DMS79 treated with DMSO at 0.1 percent for 48 hours (cell line): ENCODE results near the gene NRG2.

ENCODE experiments used
- DNase-seq: peaks from one replicate; lab custom pipeline; 2025; lab: John Stamatoyannopoulos, UW

NRG2 gene

DNA sequence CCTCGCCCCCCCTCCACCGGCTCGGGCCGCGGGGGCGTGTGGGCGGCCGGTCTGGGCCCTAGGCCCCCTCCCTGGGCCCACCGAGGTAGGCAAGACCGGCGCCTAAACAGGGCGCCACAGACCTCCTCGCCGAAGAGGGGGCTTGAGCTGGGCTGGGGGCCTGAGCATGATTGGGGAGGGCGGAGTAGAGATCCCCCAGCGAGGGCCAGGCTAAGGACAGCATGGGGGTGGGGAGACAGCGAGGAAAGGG is 138.6 kb downstream of the NRG2 start:
- DNase-seq: no peak

DNA sequence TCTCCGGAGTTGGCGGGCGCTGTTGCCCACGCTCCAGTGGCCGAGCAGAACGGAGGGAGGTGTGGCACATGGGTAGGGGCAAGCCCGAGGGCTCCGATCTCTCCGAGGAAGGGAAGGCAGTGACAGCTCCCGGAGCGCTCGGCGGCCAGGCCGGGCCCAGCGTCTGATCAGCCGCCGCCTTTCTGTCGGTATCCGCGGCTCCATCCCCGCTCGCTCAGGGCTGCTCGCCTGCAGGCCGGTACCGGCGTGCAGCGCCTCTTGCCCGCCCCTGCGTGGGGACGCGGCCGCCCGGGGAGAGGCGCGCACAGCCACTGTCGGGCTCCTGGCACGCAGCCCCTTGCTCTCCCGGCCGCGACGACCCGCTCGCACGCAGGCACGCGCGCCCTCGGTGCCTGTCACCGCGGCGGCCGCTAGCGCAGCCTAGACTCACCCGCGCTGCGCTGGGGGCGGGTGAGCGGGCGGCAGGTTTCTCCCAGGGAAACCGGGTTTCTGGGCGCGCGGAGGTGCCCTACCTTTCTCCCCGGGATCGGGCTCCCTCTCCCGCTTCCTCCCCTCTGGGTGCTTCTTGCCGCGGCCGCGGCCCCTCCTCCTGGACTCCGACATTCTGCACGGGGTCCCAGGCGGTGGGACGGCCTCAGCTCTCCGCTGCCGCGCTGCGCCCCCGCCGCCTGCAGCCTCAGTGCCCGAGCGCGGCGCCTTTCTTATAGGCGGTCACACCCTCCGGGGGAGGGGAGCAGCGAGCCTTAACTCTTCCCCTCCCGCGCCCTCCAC is 139.1 kb downstream of the NRG2 start:
- no peak for DNase-seq

DNA sequence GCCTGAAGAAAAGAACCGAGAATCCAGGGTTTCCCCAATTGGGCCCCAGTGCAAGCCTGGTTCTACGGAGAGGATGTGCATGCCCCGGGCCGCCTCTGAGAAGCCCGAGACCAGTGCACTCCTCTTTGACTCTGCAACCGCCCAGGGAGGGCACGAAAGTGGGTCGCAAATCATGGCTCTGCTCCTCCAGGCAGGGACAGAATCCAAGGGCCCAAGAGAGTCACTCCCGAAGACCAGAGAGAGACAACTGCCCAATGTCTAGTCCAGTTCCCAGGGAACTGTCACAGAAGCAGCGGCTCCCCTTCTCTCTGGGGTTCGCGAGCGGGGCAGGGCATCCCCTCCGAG is 139.7 kb downstream of the NRG2 start:
- no peak for DNase-seq

DNA sequence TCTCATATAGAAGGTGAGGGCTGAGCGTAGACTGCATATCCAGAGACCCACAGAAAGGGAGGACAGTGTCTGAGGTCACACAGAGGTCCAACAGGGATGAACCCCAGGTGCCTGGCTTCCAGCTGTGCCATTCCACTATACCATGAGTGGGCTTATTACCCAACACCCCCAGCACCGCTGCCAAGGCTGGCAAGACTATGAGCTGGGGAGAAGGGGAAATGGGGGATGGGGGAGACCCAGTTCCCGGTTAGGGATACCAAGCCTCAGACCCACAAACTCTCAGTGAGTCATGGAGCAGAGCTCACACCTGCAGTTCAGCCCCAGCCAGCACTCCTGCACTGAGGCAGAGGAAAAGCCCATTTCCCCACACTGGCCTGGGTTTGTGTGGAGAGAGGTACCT is 141.1 kb downstream of the NRG2 start:
- DNase-seq: no peak

DNA sequence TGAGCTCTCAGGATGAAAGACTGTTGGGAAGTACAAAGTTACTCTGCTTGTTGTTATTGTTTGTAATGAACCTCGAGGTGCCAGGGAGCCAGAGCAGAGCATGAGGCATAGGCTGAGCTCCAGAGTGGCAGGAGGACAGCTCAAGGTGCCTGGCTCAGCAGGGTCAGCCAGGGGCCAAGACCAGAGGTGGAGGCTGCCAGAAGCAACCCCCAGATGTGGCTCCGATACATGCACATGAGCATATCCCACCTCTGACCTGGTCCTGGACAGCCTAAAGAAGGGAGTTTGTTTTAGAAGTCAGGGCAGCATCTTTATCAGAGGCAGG is 141.9 kb downstream of the NRG2 start:
- DNase-seq: no peak

DNA sequence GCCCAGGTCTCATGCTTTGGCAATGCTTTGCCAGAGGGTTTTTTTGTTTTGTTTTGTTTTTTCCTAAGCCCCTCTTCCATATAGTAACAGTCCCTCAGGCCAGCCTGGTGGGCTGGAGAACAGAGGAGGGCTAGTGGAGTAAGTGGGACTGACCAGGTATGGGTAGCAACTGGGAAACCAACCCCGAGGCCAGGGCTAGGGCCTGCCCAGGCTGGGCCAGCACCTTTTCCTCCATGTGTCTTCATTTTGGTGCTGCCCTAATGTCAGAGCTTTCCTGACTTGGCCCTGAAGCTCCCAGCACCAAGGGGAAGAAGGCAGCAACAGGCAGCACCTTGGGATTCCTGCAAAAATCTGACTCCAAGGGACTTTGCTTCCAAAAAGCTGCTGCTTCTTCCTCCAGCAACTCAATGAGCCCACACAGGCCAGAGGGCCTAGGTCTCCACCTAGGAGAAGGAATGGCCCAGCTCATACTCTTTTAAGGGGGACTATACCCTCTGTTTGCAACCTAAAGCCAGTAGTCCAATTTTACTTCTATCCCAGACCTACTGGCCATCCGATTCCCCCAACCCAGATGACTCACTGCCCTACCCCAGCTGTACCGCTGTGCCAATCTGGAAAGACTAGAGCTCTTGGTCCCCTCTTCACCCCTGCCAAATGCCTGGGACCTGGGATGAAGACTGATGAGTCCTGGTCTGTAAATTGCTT is 142.4 kb downstream of the NRG2 start:
- DNase-seq: no peak

DNA sequence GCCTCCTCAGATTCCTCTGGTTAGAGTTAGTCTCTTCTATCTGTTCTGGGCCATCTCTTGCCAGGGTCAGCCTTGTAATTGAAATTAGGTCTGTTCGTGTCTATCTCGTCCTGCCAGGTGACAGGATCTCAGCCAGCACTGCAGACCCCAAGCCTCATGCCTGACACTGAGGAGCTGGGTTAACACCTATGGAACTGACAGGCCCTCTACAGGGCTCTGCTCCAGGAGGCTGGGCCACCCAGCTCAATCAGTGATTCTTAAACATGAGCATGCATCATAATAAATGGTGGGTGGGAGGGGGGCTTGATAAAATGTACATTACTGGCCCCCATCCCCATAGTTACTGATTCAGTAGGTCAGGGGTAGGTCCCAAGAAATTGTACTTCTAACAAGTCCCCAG is 144.1 kb downstream of the NRG2 start:
- DNase-seq: no peak

DNA sequence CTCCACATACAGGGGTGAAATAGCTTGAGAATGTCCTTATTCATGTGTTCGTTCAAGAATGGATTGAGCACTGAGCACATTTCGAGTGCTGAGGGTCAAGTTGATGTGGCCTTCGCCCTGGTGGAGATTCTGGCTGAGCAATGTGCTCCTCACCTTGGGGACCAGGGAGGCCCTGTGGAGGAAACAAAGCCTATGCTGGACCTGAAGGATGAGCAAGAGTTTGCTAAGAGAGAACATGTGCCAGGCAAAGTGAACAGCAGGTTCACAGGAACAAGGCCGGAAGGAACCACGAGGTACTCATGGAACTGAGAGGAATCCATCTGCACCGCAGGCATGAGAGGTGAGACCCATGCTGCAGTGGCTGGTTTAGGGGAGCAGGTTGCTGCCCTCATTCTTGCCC is 145.1 kb downstream of the NRG2 start:
- no peak for DNase-seq

DNA sequence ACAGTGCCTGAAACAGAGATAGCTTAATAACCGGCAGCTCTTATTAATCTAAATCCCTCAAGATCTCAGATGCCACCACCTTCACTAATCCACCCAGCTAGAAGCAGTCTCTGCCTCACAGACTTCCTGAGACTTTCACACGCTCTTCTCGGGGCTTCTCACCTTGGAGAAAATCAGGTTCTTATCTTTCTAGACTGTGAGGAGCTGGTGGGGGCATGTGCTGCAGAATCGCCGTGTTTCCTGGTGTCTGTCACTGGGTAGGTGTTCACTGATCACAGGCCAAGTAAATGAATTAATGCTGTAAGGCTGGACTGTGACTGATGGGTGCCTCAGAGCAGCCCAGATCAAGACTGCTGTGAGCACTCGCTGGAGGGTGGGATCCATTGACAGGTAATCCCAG is 145.8 kb downstream of the NRG2 start:
- no peak for DNase-seq

DNA sequence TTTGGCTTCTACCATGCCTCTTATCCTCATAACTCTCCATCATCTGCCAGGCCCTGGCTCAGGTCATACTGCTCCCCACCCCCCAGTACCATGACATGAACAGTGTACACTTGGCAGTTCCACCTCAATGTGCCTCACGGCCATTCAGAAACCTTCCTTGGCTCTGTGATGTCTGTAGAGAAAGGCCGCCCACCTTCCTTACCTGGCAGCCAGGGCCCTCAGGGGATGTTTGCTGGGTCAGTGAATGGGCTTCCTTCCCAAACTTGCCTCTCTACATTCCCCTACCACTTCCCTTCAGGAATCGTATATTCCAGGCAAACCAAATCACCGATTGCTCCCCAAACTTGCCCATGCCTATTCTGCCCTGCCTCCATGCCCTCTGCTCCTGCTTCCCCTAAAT is 146.4 kb downstream of the NRG2 start:
- no peak for DNase-seq

DNA sequence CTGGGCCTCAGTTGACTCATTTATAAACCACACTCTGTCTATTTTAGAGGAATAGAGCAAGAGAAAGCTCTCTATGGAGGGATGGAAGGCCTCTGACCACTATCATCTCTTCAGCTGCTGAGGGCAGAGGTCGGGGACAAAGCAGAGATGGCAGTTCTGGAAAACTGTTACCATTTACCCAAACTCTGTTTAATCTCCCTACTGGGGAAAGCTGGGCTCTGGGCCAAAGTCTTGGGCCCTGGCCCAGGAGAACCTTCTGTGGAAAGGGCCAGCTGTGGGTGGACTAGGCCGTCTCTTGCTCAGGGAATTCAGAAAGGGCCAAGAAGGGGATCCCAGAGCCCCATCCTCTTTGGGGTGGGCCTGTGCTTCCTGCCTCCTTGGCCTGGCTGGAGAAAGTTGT is 147.5 kb downstream of the NRG2 start:
- no peak for DNase-seq

DNA sequence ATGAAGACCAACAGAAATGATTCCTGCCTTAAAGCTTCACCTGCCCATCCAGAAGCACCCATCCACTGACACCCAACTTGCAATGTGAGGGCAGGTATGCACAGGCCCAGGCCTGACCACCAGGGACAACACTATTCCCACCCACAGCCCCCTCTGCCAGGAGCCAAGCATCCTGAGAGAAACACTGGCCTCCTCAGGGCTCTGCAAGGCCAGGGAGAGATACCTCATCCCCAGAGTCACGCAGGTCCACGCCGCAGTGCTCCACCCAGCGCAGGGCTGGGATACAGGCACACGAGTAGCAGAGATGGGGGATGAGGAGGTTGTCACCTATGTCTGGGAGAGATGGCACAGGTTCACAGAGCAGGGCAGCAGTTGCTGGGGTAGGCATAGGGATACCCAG is 148.1 kb downstream of the NRG2 start:
- DNase-seq: no peak

DNA sequence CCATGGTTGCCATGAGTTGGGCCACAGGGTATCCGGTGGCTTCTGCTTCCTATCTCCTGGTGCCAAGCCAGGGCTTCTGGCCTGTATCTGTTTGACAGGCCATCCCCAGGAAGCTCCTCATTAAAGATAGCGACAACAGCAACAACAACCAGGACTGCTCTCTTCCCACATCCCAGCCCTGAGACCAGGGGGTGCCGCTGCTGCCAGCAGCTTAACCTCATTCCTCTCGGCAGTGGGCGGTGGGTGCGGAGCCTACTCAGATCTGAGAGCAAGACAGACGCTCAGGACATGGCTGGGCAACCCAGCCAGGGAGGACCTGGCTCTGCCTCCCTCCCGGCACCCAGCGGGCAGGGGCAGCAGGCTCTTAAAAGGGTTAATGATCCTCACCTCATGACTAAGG is 149.2 kb downstream of the NRG2 start:
- no peak for DNase-seq

DNA sequence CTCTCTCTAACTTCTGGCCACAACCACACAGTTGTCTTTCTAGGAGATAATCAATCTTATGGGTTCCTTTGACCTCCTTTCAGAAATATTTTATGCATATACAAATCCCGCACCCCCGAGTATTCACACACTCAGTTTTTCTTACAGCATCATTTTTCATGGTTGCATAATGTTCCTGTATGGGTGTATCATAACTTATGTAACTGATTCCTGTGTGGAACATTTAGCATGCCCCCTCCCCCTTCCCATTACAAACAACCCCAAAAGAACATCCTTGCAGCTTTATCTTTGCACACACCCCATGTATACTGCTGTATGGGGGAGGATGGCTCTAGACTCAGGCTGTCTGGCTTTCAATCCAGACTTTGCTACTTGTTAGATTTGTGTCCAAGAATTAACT is 153.7 kb downstream of the NRG2 start:
- DNase-seq: no peak

DNA sequence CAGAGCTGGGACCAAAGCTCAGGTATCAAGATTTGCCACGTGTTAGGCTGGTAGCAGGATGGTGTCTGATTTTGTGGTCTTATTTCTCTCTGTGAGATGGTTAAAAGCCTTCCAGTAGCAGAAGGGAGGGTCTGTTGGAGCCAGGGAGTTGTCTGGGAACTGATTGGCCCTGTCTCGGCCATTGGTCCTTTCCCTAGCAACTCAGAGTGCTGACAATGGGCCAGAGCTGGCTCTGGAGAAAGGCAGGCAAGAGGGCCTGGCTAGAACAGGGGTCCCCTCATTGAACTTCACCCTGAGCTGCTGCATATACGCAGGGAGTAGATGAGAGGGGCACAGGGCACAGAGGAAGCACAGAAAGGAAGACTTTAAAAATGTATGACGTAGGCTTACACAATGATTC is 154.7 kb downstream of the NRG2 start:
- no peak for DNase-seq

DNA sequence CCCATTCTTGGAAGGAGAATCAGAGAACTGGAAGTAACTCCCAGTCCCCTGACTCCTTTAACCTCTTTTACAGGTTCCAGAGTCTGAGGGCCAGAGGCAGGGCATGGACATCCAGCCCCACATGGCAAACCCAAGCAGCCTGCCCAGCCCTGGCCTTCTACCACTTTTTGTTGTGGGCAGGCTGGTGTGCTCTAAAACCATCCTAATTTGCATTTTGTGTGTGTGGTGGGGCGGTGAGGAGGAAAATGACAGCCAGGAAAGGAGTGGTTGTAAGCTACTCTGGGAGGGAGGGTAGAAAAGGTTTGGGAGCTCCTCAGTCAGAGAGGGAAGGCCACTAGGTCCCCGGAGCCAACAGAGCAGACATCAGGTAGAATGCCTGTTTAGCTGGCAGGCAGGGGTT is 156.9 kb downstream of the NRG2 start:
- no peak for DNase-seq

DNA sequence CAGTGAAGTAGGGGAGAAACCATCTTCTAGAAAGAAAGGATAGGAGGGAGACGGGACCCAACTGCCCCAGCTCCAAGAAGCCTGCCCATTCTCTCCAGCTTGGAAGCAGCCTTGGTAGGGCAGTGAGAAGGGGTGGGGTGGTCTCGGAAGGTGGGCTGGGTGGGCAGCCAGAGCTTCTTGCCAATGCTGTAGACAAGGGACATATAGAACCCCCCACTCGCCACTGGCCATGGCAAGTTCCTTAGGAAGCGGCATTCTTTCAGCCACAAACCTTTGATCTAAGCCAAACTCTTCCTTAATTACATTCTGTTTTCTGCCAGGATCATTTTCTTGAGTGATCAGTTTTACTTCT is 157.3 kb downstream of the NRG2 start:
- DNase-seq: no peak

DNA sequence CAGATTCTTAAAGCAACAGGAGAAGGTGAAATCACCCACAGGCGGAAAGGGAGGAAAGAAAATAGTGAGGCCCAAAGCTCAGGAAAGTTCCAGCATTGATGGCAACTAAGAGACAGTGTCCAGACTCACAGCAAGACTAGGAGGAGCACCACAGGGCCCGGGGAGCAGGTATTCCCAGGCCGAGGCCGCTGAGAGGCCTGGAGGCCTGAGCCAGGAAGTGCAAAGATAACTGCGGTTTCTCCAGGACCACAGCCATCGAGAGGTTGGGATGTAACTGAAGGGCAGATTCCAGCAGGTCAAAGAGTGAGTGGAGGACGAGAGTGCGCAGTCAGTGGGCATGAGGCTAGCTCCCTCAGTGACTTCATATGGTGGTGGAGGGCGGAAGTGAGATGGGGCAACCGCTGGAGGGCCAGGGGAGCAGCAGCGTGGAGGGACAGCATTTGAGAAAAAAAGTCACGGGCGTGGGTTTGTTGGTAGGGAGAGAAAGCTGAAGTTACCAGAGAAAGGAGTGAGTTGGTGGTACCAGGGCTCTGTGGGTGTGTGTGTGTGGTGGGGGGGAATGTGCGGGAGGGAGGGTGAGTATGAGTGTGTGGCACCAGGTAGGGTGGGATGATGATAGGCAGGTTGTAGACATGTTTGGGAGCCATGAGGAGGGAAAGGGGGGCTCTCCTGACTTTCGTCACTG is 157.8 kb downstream of the NRG2 start:
- no peak for DNase-seq

DNA sequence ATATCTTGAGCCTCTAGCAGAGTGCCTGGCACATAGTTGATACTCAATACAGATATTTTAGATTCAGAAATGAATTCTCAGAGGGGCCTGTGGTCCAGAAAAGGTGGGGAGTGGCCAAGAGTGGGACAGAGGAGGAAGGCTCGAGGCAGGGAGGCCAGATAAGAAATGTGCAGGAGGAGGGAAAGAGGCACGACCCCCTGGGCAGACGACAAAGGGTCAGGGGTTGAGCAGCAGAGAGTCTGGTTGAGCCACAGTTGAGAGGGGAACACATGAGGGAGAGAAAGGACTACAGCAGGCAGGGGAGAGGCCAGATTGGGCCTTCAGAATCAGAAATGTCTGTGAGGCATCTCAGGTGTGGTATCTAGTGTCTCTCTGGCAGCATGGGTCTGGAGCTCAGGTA is 158.4 kb downstream of the NRG2 start:
- no peak for DNase-seq

DNA sequence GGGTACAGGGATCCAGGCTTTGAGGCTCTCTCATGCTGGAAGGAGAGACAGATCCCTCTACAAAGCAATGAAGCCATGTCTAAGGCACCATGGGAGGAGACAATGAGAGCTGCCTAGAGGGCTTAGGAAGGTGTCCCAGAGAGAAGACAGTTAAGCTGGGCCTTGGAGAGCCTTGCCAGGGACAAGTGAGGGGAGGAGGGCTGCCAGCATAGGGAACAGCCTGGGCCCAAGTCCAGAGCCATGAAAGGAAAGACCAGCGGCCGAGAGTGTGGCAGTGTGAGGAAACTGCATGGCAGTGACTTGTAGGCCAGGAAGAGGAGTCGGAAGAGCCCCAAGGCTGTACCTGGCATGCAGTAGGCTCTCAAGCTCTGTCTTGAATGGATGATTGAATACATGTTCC is 159.0 kb downstream of the NRG2 start:
- no peak for DNase-seq

DNA sequence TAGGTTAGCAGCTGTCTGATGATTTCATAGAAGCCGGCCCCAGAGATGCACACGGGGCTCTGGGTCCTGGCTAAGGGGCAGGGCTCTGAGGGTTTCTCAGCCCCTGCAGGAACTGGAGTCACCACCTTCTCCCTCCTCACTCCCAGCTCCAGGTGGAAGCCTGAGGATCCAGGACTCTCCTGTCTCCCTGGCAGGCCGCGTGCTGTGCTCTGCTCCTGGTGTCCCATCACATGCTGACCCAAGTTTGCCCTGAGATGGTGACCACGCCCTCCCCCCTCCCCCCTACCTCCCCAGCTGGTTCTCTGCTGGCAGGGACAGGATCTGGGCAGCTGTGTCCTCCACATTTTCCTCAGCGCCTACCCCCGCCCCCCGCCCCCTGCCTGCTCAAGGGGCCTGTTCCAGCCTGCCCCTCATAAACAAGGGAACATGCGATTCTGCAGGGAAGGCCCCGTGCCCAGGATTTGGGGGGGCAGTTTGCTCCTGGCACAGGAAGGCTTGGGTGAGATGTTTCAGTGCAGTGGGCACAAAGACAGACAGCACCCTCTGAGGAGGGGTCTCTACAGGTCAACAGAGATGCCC is 160.0 kb downstream of the NRG2 start:
- peak; percentile 36 for DNase-seq

DNA sequence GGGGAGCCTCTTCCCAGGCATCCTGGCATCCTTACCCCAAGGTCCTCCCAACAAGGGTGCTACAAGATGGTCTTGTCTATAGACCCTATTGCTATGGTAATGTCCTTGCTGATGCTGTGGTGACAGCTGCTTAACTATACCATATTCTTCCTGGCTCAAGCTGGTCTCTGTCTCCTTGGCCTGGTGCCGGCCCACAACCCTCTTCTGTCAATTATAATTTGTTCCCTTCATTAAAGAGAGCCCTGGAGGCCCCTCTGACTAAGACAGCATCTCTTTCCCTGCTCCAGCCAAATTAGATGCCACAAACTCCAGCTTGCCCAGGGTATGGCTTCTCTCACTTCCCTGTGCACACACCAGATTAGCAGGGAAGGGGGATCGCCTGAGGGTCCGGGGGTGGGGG is 160.8 kb downstream of the NRG2 start:
- DNase-seq: no peak

DNA sequence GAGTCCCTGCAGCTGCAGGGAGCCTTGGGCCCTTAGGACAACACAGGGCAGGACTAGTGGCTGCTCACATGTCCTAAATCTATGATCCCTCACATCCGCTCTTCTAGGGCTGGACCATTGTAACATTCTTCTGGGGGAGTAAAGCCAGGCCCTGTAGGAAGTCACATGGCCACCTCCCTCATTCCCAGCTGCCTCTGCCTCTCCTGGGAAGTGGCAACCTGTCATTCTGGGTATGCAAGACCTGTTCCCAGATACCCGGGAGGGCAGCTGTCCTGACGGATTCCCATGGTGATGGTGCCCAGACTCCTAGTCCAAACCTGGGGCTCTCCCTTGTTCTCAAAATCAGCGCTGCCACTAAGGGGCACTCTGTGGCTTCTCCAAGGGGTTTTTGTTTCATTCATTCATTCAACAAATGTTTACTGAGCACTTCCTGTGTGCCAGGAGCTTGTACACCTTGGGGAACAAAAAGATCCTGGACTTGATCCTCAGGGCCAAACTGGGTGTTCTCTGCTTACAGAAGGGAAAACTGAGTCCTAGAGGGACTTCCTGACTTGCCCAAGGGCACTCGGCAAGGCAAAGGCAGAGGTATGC is 161.9 kb downstream of the NRG2 start:
- DNase-seq: no peak
